ENCODE measurements around the gene SSR2. TPM values are rescaled to one million over a fixed set of nuclear protein-coding genes. Genes with fewer than 3 reads are reported as not detected.

The SSR2 gene
- total and polyA plus RNA-seq, 2 experiments from 2014 or later, result 136 to 291 TPM

DNA sequence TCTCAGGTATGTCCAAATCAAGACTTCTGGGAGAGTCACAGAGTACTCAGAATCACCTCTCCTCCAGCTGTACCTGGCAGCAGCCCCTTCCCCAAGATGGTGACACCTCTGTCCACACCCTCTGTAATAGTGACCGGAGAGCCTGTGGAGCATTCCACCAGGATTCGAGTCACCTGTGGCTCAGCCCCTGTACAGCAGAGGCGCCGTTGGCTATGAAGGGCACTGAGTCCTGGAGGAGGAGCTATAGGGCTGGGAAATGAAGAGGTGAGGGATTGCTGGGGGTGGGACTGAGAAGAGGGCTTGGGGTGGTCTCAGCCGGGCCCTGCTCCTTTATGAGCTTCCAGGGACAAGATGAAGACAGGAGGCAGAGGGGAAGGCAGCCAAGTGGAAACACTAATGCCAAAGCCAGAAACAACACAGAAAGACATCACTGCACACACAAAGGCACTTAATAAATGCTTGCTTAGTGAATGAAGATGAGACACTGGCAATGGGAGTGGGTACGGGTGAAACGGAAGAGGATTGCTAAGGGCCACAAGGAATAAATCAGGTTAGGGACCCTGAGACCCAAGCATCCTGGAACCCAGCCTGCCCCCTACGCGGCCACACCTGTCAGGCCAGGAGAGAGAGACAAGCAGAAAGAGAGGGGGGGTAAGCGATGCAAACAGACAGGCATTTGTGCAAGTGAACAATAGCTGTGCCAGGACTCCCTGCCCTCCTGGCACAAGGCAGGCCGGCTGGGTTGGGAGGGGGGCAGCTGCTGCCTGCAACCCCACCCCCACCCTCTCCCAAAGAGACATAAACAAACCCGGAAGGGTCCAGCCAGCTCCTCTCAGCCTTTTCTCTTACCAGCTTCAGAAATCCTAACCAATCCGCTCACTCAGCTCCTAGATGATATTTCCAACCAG is 46.3 kb downstream of the SSR2 start:
- ATAC-seq (no peak), DNase-seq (ENCODE audit: low spot score) (no peak)
- peaks cover 11% of the 10 kb centered on the region; the same call in 2 of the 3 replicates for H3K36me3 Mint-ChIP-seq (ENCODE audit: low read depth)
- peaks cover 18% of the 10 kb centered on the region for H3F3A ChIP-seq (replicated peaks; ENCODE audit: low read depth)
- peaks cover 61% of the 10 kb centered on the region for H4K20me1 ChIP-seq (replicated peaks; ENCODE audit: insufficient read depth)
- no peaks in the 10 kb centered on the region for H3K36me3 ChIP-seq (ENCODE audit: insufficient read depth)
- H3K79me2 ChIP-seq (replicated peaks; ENCODE audit: insufficient read depth), result peaks cover 83% of the 10 kb centered on the region
- peaks cover 23% of the 10 kb centered on the region for H3K27me3 Mint-ChIP-seq (ENCODE audit: insufficient read depth, low read depth, poor library complexity)
- H3K4me2 ChIP-seq, result peak overlapping the region; percentile 82
- H3K9me2 ChIP-seq (ENCODE audit: insufficient read depth), result no peaks in the 10 kb centered on the region
- peak overlapping the region; percentile 60; the same call in 1 of the 2 replicates for H3K27ac Mint-ChIP-seq
- no peak overlapping the region for H2AFZ ChIP-seq
- TF ChIP-seq CREB1 (CRISPR knock-in tag; IDR thresholded peaks at IDR 0.05; ENCODE audit: low read depth), result no peak
- TF ChIP-seq, protein P1, sequence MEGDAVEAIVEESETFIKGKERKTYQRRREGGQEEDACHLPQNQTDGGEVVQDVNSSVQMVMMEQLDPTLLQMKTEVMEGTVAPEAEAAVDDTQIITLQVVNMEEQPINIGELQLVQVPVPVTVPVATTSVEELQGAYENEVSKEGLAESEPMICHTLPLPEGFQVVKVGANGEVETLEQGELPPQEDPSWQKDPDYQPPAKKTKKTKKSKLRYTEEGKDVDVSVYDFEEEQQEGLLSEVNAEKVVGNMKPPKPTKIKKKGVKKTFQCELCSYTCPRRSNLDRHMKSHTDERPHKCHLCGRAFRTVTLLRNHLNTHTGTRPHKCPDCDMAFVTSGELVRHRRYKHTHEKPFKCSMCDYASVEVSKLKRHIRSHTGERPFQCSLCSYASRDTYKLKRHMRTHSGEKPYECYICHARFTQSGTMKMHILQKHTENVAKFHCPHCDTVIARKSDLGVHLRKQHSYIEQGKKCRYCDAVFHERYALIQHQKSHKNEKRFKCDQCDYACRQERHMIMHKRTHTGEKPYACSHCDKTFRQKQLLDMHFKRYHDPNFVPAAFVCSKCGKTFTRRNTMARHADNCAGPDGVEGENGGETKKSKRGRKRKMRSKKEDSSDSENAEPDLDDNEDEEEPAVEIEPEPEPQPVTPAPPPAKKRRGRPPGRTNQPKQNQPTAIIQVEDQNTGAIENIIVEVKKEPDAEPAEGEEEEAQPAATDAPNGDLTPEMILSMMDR (conservative IDR thresholded peaks at IDR 0.05; ENCODE audit: low read depth in 2 of 2), result peak; percentile 17 to 31; a peak in 3 of 4 replicates
- H3K27ac ChIP-seq (ENCODE audit: low read depth), result no peak overlapping the region
- peaks cover 71% of the 10 kb centered on the region for H3K4me1 Mint-ChIP-seq
- peaks cover 66% of the 10 kb centered on the region for H3K4me1 ChIP-seq (ENCODE audit: insufficient read depth)
- no peaks in the 10 kb centered on the region for H3K9me3 Mint-ChIP-seq
- H3K4me3 ChIP-seq, result peak overlapping the region; percentile 96; the same call in 1 of the 2 replicates
- no peaks in the 10 kb centered on the region for H3K27me3 ChIP-seq (ENCODE audit: insufficient read depth)
- H3K4me3 Mint-ChIP-seq, result peak overlapping the region; percentile 84

DNA sequence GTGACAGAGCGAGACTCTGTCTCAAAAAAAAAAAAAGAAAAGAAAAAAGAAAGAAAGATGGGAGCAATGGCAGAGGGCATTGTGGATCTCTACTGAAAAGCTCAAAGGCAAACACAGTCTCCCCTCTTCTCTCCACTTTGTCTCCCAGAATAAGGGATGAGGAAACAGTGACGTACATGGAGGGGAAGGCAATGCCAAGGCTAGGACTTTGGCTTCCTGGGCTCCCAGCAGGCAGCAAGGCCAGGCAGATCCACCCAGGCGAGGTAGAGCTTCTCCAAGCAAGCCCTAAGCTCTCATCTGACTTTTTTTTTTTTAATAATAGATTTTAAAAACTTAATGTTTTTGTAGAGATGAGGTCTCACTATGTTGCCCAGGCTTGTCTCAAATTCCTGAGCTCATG is 47.0 kb downstream of the SSR2 start:
- Mint-ChIP-seq H3K4me3 (no peak overlapping the region), H3K36me3 (ENCODE audit: low read depth) (peaks cover 16% of the 10 kb centered on the region), H3K27me3 (ENCODE audit: insufficient read depth, low read depth, poor library complexity) (peaks cover 27% of the 10 kb centered on the region), H3K4me1 (peaks cover 76% of the 10 kb centered on the region), H3K27ac (no peak overlapping the region), H3K9me3 (no peaks in the 10 kb centered on the region)
- Histone ChIP-seq H3K4me2 (no peak overlapping the region), H3K79me2 (replicated peaks; ENCODE audit: insufficient read depth) (peaks cover 90% of the 10 kb centered on the region), H3K27ac (ENCODE audit: low read depth) (no peak overlapping the region), H3K36me3 (ENCODE audit: insufficient read depth) (no peaks in the 10 kb centered on the region), H2AFZ (no peak overlapping the region), H3K9me2 (ENCODE audit: insufficient read depth) (no peaks in the 10 kb centered on the region), H3K4me3 (no peak overlapping the region), H4K20me1 (replicated peaks; ENCODE audit: insufficient read depth) (peaks cover 61% of the 10 kb centered on the region), H3K27me3 (ENCODE audit: insufficient read depth) (no peaks in the 10 kb centered on the region), H3K4me1 (ENCODE audit: insufficient read depth) (peaks cover 65% of the 10 kb centered on the region), H3F3A (replicated peaks; ENCODE audit: low read depth) (0 out of 2 replicates have a peak, but pooled peaks cover 11% of the 10 kb centered on the region)
- ATAC-seq (no peak), DNase-seq (ENCODE audit: low spot score) (no peak)
- TF ChIP-seq, protein P2, sequence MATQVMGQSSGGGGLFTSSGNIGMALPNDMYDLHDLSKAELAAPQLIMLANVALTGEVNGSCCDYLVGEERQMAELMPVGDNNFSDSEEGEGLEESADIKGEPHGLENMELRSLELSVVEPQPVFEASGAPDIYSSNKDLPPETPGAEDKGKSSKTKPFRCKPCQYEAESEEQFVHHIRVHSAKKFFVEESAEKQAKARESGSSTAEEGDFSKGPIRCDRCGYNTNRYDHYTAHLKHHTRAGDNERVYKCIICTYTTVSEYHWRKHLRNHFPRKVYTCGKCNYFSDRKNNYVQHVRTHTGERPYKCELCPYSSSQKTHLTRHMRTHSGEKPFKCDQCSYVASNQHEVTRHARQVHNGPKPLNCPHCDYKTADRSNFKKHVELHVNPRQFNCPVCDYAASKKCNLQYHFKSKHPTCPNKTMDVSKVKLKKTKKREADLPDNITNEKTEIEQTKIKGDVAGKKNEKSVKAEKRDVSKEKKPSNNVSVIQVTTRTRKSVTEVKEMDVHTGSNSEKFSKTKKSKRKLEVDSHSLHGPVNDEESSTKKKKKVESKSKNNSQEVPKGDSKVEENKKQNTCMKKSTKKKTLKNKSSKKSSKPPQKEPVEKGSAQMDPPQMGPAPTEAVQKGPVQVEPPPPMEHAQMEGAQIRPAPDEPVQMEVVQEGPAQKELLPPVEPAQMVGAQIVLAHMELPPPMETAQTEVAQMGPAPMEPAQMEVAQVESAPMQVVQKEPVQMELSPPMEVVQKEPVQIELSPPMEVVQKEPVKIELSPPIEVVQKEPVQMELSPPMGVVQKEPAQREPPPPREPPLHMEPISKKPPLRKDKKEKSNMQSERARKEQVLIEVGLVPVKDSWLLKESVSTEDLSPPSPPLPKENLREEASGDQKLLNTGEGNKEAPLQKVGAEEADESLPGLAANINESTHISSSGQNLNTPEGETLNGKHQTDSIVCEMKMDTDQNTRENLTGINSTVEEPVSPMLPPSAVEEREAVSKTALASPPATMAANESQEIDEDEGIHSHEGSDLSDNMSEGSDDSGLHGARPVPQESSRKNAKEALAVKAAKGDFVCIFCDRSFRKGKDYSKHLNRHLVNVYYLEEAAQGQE (IDR thresholded peaks at IDR 0.05; ENCODE audit: unreplicated experiment), result no peak
- TF ChIP-seq NANOG (IDR thresholded peaks at IDR 0.05; ENCODE audit: borderline replicate concordance) (no peak), CREB1 (CRISPR knock-in tag; IDR thresholded peaks at IDR 0.05; ENCODE audit: low read depth) (no peak), JUNB (IDR thresholded peaks at IDR 0.05; ENCODE audit: unreplicated experiment) (no peak), EZH2 (IDR thresholded peaks at IDR 0.05; ENCODE audit: low read depth, unreplicated experiment) (no peak), ZNF114 (CRISPR knock-in tag; IDR thresholded peaks at IDR 0.05) (no peak)
- TF ChIP-seq, protein P3, sequence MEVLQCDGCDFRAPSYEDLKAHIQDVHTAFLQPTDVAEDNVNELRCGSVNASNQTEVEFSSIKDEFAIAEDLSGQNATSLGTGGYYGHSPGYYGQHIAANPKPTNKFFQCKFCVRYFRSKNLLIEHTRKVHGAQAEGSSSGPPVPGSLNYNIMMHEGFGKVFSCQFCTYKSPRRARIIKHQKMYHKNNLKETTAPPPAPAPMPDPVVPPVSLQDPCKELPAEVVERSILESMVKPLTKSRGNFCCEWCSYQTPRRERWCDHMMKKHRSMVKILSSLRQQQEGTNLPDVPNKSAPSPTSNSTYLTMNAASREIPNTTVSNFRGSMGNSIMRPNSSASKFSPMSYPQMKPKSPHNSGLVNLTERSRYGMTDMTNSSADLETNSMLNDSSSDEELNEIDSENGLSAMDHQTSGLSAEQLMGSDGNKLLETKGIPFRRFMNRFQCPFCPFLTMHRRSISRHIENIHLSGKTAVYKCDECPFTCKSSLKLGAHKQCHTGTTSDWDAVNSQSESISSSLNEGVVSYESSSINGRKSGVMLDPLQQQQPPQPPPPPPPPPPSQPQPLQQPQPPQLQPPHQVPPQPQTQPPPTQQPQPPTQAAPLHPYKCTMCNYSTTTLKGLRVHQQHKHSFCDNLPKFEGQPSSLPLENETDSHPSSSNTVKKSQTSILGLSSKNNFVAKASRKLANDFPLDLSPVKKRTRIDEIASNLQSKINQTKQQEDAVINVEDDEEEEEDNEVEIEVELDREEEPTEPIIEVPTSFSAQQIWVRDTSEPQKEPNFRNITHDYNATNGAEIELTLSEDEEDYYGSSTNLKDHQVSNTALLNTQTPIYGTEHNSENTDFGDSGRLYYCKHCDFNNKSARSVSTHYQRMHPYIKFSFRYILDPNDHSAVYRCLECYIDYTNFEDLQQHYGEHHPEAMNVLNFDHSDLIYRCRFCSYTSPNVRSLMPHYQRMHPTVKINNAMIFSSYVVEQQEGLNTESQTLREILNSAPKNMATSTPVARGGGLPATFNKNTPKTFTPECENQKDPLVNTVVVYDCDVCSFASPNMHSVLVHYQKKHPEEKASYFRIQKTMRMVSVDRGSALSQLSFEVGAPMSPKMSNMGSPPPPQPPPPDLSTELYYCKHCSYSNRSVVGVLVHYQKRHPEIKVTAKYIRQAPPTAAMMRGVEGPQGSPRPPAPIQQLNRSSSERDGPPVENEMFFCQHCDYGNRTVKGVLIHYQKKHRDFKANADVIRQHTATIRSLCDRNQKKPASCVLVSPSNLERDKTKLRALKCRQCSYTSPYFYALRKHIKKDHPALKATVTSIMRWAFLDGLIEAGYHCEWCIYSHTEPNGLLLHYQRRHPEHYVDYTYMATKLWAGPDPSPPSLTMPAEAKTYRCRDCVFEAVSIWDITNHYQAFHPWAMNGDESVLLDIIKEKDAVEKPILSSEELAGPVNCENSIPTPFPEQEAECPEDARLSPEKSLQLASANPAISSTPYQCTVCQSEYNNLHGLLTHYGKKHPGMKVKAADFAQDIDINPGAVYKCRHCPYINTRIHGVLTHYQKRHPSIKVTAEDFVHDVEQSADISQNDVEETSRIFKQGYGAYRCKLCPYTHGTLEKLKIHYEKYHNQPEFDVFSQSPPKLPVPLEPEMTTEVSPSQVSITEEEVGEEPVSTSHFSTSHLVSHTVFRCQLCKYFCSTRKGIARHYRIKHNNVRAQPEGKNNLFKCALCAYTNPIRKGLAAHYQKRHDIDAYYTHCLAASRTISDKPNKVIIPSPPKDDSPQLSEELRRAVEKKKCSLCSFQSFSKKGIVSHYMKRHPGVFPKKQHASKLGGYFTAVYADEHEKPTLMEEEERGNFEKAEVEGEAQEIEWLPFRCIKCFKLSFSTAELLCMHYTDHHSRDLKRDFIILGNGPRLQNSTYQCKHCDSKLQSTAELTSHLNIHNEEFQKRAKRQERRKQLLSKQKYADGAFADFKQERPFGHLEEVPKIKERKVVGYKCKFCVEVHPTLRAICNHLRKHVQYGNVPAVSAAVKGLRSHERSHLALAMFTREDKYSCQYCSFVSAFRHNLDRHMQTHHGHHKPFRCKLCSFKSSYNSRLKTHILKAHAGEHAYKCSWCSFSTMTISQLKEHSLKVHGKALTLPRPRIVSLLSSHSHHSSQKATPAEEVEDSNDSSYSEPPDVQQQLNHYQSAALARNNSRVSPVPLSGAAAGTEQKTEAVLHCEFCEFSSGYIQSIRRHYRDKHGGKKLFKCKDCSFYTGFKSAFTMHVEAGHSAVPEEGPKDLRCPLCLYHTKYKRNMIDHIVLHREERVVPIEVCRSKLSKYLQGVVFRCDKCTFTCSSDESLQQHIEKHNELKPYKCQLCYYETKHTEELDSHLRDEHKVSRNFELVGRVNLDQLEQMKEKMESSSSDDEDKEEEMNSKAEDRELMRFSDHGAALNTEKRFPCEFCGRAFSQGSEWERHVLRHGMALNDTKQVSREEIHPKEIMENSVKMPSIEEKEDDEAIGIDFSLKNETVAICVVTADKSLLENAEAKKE (CRISPR knock-in tag; IDR thresholded peaks at IDR 0.05), result no peak
